Vagina (tissue), 2 donors: Measurements from ENCODE around the gene EP400. TPM values are rescaled to one million over a fixed set of nuclear protein-coding genes. Genes with fewer than 3 reads are reported as not detected.

ENCODE experiments used
- DNase-seq, 2 donors: peaks; one replicate each; pipeline ENCODE4 v3.0.0-alpha.2; 2017; ENCODE audit errors: extremely low spot score in 2 of 2
- H3K27ac ChIP-seq: fragments of 200-600 bp; sonication (generic); one replicate; pipeline ENCODE4 v1.5.1; 2019
- H3K27me3 ChIP-seq: fragments of 200-600 bp; sonication (generic); one replicate; pipeline ENCODE4 v1.5.1; 2019
- H3K36me3 ChIP-seq, 2 donors: fragments of 200-600 bp; sonication (generic); one replicate each; pipeline ENCODE4 v1.5.1; 2017 to 2019
- H3K4me1 ChIP-seq: fragments of 200-600 bp; sonication (generic); one replicate; pipeline ENCODE4 v1.5.1; 2019
- H3K4me3 ChIP-seq, 2 donors: fragments of 200-600 bp; sonication (generic); 1 replicate in 1 of 2; 2 replicates in 1 of 2; pipeline ENCODE4 v1.5.1; 2016 to 2019
- H3K9me3 ChIP-seq: fragments of 200-600 bp; sonication (generic); one replicate; pipeline ENCODE4 v1.5.1; 2019
- CTCF ChIP-seq, 3 experiments: fragments of 450-650 bp in 2 of 3; fragments of 200-600 bp in 1 of 3; sonication (generic) in 1 of 3; IDR thresholded peaks; one replicate each; pipeline ENCODE4 v1.5.1; 2017 to 2019; ENCODE audit warnings: antibody characterized with exemption in 3 of 3, mild to moderate bottlenecking in 2 of 3, moderate library complexity in 2 of 3
- POLR2A ChIP-seq, 2 donors: fragments of 450-650 bp; IDR thresholded peaks; one replicate each; pipeline ENCODE4 v1.6.1; 2017; ENCODE audit warnings: antibody characterized with exemption in 2 of 2, mild to moderate bottlenecking in 2 of 2, moderate library complexity in 2 of 2
- POLR2AphosphoS5 ChIP-seq, 2 donors: sonication (generic); formaldehyde crosslinking; IDR thresholded peaks; one replicate each; pipeline ENCODE4 v1.9.0; 2017; ENCODE audit warnings: antibody characterized with exemption in 2 of 2, mild to moderate bottlenecking in 2 of 2, low read depth in 1 of 2; ENCODE audit not compliant: insufficient read depth in 1 of 2
- intact Hi-C: fragments of 100-400 bp; cut with DNase I; formaldehyde crosslinking; loops from one replicate; pipeline ENCODE4 v1.15.1; 2023
- total RNA-seq: library from RNA; depleted of rRNA; stranded (reverse); fragments of >200 nt; gene quantifications from one replicate; pipeline ENCODE4 v1.2.3, GENCODE V29; 2016

The EP400 gene
- total RNA-seq, 1 donor from 2014 or later, result 35.6 TPM

GRCh38 chr12:132111654-132112304 is 162.0 kb downstream of the EP400 start:
- H3K9me3 ChIP-seq, result no peaks in the 10 kb centered on the region
- intact Hi-C loops, result no loop called here
- no peak overlapping the region for H3K27ac ChIP-seq
- H3K27me3 ChIP-seq, result no peaks in the 10 kb centered on the region
- peaks cover 0 to 43% of the 10 kb centered on the region in 2 donors for H3K36me3 ChIP-seq
- H3K4me1 ChIP-seq, result no peaks in the 10 kb centered on the region
- TF ChIP-seq POLR2A (IDR thresholded peaks at IDR 0.05), result no peak
- TF ChIP-seq POLR2AphosphoS5 (IDR thresholded peaks at IDR 0.05; ENCODE audit: insufficient read depth in 1 of 2, low read depth in 1 of 2), result no peak
- no peak for TF ChIP-seq CTCF (IDR thresholded peaks at IDR 0.05)
- H3K4me3 ChIP-seq, result no peak overlapping the region
- no peak for DNase-seq

GRCh38 chr12:132114667-132115066 is 164.9 kb downstream of the EP400 start:
- no peak for DNase-seq
- Histone ChIP-seq H3K36me3 (peaks cover 0 to 44% of the 10 kb centered on the region in 2 donors), H3K4me1 (no peaks in the 10 kb centered on the region)

GRCh38 chr12:132115500-132115899 is 165.8 kb downstream of the EP400 start:
- Histone ChIP-seq H3K27me3 (no peaks in the 10 kb centered on the region), H3K4me1 (no peaks in the 10 kb centered on the region), H3K9me3 (no peaks in the 10 kb centered on the region), H3K27ac (no peak overlapping the region), H3K4me3 (no peak overlapping the region), H3K36me3 (peaks cover 0 to 42% of the 10 kb centered on the region in 2 donors)
- intact Hi-C loops, result no loop called here
- no peak for TF ChIP-seq POLR2A (IDR thresholded peaks at IDR 0.05)
- TF ChIP-seq CTCF (IDR thresholded peaks at IDR 0.05), result no peak
- TF ChIP-seq POLR2AphosphoS5 (IDR thresholded peaks at IDR 0.05; ENCODE audit: insufficient read depth in 1 of 2, low read depth in 1 of 2), result no peak
- no peak for DNase-seq

More at GRCh38 chr12:132114667-132115066, 164.9 kb downstream of the EP400 start:
- intact Hi-C loops, result no loop called here
- no peaks in the 10 kb centered on the region for H3K9me3 ChIP-seq
- TF ChIP-seq POLR2A (IDR thresholded peaks at IDR 0.05) (no peak), CTCF (IDR thresholded peaks at IDR 0.05) (no peak), POLR2AphosphoS5 (IDR thresholded peaks at IDR 0.05; ENCODE audit: insufficient read depth in 1 of 2, low read depth in 1 of 2) (no peak)
- H3K4me3 ChIP-seq, result no peak overlapping the region
- H3K27me3 ChIP-seq, result no peaks in the 10 kb centered on the region
- no peak overlapping the region for H3K27ac ChIP-seq

- DNase-seq, result no peak
- intact Hi-C loops, result no loop called here
- Histone ChIP-seq H3K27ac (no peak overlapping the region), H3K27me3 (no peaks in the 10 kb centered on the region), H3K36me3 (peaks cover 0 to 34% of the 10 kb centered on the region in 2 donors), H3K9me3 (no peaks in the 10 kb centered on the region), H3K4me1 (no peaks in the 10 kb centered on the region), H3K4me3 (no peak overlapping the region)
- TF ChIP-seq POLR2AphosphoS5 (IDR thresholded peaks at IDR 0.05; ENCODE audit: insufficient read depth in 1 of 2, low read depth in 1 of 2) (no peak), CTCF (IDR thresholded peaks at IDR 0.05) (no peak), POLR2A (IDR thresholded peaks at IDR 0.05) (no peak)
Observed at GRCh38 chr12:132116709-132117557, 167.2 kb downstream of the EP400 start.

- Histone ChIP-seq H3K4me1 (no peaks in the 10 kb centered on the region), H3K27ac (no peak overlapping the region), H3K27me3 (no peaks in the 10 kb centered on the region), H3K9me3 (no peaks in the 10 kb centered on the region), H3K36me3 (peaks cover 0 to 37% of the 10 kb centered on the region in 2 donors), H3K4me3 (no peak overlapping the region)
- DNase-seq, result no peak
- intact Hi-C loops, result no loop called here
- TF ChIP-seq POLR2AphosphoS5 (IDR thresholded peaks at IDR 0.05; ENCODE audit: insufficient read depth in 1 of 2, low read depth in 1 of 2) (no peak), POLR2A (IDR thresholded peaks at IDR 0.05) (no peak), CTCF (IDR thresholded peaks at IDR 0.05) (no peak)
Observed at GRCh38 chr12:132117558-132117875, 167.8 kb downstream of the EP400 start.
